Activated naive CD4-positive, alpha-beta T cell treated with anti-CD3 and anti-CD28 coated beads, Interleukin-2, amount 10 ng/mL, durations not matched to agents 5 hours and 36 hours (primary cell): Measurements from ENCODE around the gene MYO18B. TPM values are rescaled to one million over a fixed set of nuclear protein-coding genes. Genes with fewer than 3 reads are reported as not detected.

ENCODE experiments used
- total RNA-seq, 2 experiments: library from RNA; stranded (reverse); gene quantifications; one replicate each; pipeline ENCODE4 v1.2.3, GENCODE V29; 2021

The MYO18B gene
- 1 to 10 TPM in 1 of 2 experiments, under 1 TPM in 1; 0.72 to 1.1 TPM for total RNA-seq

GRCh38 chr22:25741692-25742626 is at the start of gene MYO18B:
Gene MYO18B, plus strand, starts transcription at chr22:25742188. Its CDS starts 18,905 bp downstream, at chr22:25761093.

Other genes starting within 250 kb of the MYO18B start
- gene GRK3, start 177.5 kb upstream of the MYO18B start, total RNA-seq = 10 to 100 TPM; 34.3 to 36.9 TPM